ENCODE data around the gene CHN2.

DNA sequence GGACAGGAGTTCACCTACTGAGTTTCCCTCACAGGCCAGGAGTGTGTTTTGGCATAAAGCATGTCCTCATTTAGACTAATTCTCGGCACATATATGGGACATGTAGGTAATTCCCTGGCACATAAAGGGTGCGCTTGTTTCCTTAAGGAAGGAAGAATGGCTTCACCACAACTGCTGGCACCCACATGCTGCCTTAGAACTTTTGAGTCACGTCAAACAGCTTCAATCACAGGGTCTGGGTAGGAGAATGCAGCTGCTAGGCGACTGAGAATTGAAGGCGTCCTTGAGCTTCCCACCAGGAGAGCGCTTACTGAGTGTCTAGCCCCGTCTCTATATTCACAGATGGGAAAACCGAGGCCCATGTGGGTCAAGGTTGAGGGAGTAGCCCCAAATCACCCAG lies 146.1 kb downstream of the CHN2 start:
- TF ChIP-seq, protein P1, sequence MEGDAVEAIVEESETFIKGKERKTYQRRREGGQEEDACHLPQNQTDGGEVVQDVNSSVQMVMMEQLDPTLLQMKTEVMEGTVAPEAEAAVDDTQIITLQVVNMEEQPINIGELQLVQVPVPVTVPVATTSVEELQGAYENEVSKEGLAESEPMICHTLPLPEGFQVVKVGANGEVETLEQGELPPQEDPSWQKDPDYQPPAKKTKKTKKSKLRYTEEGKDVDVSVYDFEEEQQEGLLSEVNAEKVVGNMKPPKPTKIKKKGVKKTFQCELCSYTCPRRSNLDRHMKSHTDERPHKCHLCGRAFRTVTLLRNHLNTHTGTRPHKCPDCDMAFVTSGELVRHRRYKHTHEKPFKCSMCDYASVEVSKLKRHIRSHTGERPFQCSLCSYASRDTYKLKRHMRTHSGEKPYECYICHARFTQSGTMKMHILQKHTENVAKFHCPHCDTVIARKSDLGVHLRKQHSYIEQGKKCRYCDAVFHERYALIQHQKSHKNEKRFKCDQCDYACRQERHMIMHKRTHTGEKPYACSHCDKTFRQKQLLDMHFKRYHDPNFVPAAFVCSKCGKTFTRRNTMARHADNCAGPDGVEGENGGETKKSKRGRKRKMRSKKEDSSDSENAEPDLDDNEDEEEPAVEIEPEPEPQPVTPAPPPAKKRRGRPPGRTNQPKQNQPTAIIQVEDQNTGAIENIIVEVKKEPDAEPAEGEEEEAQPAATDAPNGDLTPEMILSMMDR (IDR thresholded peaks at IDR 0.05) = no peak
- TF ChIP-seq POLR2A (IDR thresholded peaks at IDR 0.05) (no peak), POLR2AphosphoS5 (IDR thresholded peaks at IDR 0.05) (no peak), EP300 (IDR thresholded peaks at IDR 0.05) (no peak)
